Large intestine (tissue), 3 donors: ENCODE data around the gene DUXA. TPM values are rescaled to one million over a fixed set of nuclear protein-coding genes. Genes with fewer than 3 reads are reported as not detected.
"Not testable (repeated sequence)": the region's sequence is repeated elsewhere in the genome, so short reads cannot be mapped to it uniquely, and the experiment has no call there.

ENCODE experiments used
- DNase-seq, 2 donors: peaks; one replicate each; pipeline versions ENCODE4 v3.0.0 to v3.0.0-alpha.2; 2013
- H3K27ac ChIP-seq: one replicate; pipeline ENCODE4 v1.5.1; 2013; ENCODE audit warnings: low read length
- H3K27me3 ChIP-seq: 2 replicates; pipeline ENCODE4 v1.6.1; 2013; ENCODE audit warnings: low read length; ENCODE audit not compliant: control insufficient read depth, insufficient read depth
- H3K36me3 ChIP-seq: 2 replicates; pipeline ENCODE4 v1.6.1; 2013; ENCODE audit warnings: low read length; ENCODE audit not compliant: control insufficient read depth, insufficient read depth
- H3K4me1 ChIP-seq: one replicate; pipeline ENCODE4 v1.6.1; 2013; ENCODE audit warnings: low read length; ENCODE audit not compliant: control insufficient read depth, insufficient read depth
- H3K4me3 ChIP-seq: one replicate; pipeline ENCODE4 v1.5.1; 2013; ENCODE audit warnings: low read length
- H3K9me3 ChIP-seq: one replicate; pipeline ENCODE4 v1.6.1; 2013; ENCODE audit warnings: mild to moderate bottlenecking, low read depth, low read length, moderate library complexity; ENCODE audit not compliant: control insufficient read depth
- WGBS: methylation state at CpG from one replicate; pipeline ENCODE4 v1.1.5; 2013; ENCODE audit warnings: low lambda C conversion rate; ENCODE audit not compliant: insufficient coverage; 5-methylcytosine and 5-hydroxymethylcytosine counted together
- polyA plus RNA-seq: library from polyadenylated mRNA; unstranded; fragments of 120-200 nt; gene quantifications from one replicate; pipeline ENCODE4 v1.2.1, GENCODE V29; 2013

Gene DUXA
- polyA plus RNA-seq, 1 donor = not detected

- no peak for DNase-seq
- Histone ChIP-seq H3K9me3 (no peaks in the 10 kb centered on the region), H3K4me1 (no peaks in the 10 kb centered on the region), H3K27me3 (no peaks in the 10 kb centered on the region), H3K36me3 (no peaks in the 10 kb centered on the region), H3K27ac (no peak overlapping the region), H3K4me3 (no peak overlapping the region)
- WGBS = 89% methylated on average over 4 of the region's 7 CpGs
Measured at GRCh38 chr19:57165846-57166245, 1.4 kb downstream of the DUXA start.

- Histone ChIP-seq H3K4me3 (no peak overlapping the region), H3K36me3 (no peaks in the 10 kb centered on the region), H3K27ac (no peak overlapping the region), H3K9me3 (no peaks in the 10 kb centered on the region), H3K27me3 (no peaks in the 10 kb centered on the region), H3K4me1 (no peaks in the 10 kb centered on the region)
- WGBS = 60% methylated on average over 1 of the region's 5 CpGs
- DNase-seq = no peak
Measured at GRCh38 chr19:57161985-57162539, 5.2 kb downstream of the DUXA start.

GRCh38 chr19:57152921-57153320, 14.4 kb downstream of the DUXA start:
- H3K9me3 ChIP-seq = no peaks in the 10 kb centered on the region
- WGBS = no CpG with 5 or more reads among the region's 5 CpGs
- H3K4me1 ChIP-seq = no peaks in the 10 kb centered on the region
- no peak for DNase-seq
- no peaks in the 10 kb centered on the region for H3K27me3 ChIP-seq
- H3K4me3 ChIP-seq = no peak overlapping the region
- no peak overlapping the region for H3K27ac ChIP-seq
- no peaks in the 10 kb centered on the region for H3K36me3 ChIP-seq

- DNase-seq = no peak
- Histone ChIP-seq H3K9me3 (no peaks in the 10 kb centered on the region), H3K36me3 (no peaks in the 10 kb centered on the region), H3K4me3 (no peak overlapping the region), H3K4me1 (no peaks in the 10 kb centered on the region), H3K27me3 (no peaks in the 10 kb centered on the region), H3K27ac (no peak overlapping the region)
- 100% methylated on average over 1 of the region's 4 CpGs for WGBS
Measured at GRCh38 chr19:57141699-57142098, 25.6 kb downstream of the DUXA start.

- Histone ChIP-seq H3K9me3 (no peaks in the 10 kb centered on the region), H3K27me3 (no peaks in the 10 kb centered on the region), H3K36me3 (no peaks in the 10 kb centered on the region), H3K4me1 (no peaks in the 10 kb centered on the region), H3K27ac (no peak overlapping the region), H3K4me3 (no peak overlapping the region)
- no peak for DNase-seq
- 88% methylated on average over 5 of the region's 6 CpGs for WGBS
Measured at GRCh38 chr19:57135797-57136196, 31.5 kb downstream of the DUXA start.

GRCh38 chr19:57127403-57127802, 39.9 kb downstream of the DUXA start:
- H3K9me3 ChIP-seq, H3K36me3 ChIP-seq, H3K4me3 ChIP-seq, H3K27me3 ChIP-seq, DNase-seq, H3K27ac ChIP-seq, H3K4me1 ChIP-seq: not testable (repeated sequence)
- no CpG with 5 or more reads among the region's 3 CpGs for WGBS

- peaks cover 11% of the 10 kb centered on the region for H3K9me3 ChIP-seq
- no CpG with 5 or more reads among the region's 4 CpGs for WGBS
- H3K4me3 ChIP-seq = no peak overlapping the region
- H3K27me3 ChIP-seq = no peaks in the 10 kb centered on the region
- H3K4me1 ChIP-seq = no peaks in the 10 kb centered on the region
- no peak overlapping the region for H3K27ac ChIP-seq
- no peaks in the 10 kb centered on the region for H3K36me3 ChIP-seq
- DNase-seq = no peak
Measured at GRCh38 chr19:57123882-57124281, 43.4 kb downstream of the DUXA start.

- H3K27ac ChIP-seq = no peak overlapping the region
- H3K36me3 ChIP-seq = no peaks in the 10 kb centered on the region
- WGBS = 100% methylated on average over 1 of the region's 32 CpGs
- H3K4me1 ChIP-seq = no peaks in the 10 kb centered on the region
- peaks cover 17% of the 10 kb centered on the region for H3K9me3 ChIP-seq
- no peaks in the 10 kb centered on the region for H3K27me3 ChIP-seq
- no peak for DNase-seq
- no peak overlapping the region for H3K4me3 ChIP-seq
Measured at GRCh38 chr19:57118848-57119247, 48.4 kb downstream of the DUXA start.

GRCh38 chr19:57113501-57113900, 53.8 kb downstream of the DUXA start:
- not testable (repeated sequence) for H3K27me3 ChIP-seq, H3K36me3 ChIP-seq, DNase-seq, H3K27ac ChIP-seq, H3K4me3 ChIP-seq, H3K4me1 ChIP-seq
- H3K9me3 ChIP-seq = peaks cover 12% of the 10 kb centered on the region
- WGBS = no CpG with 5 or more reads among the region's 7 CpGs

GRCh38 chr19:57111329-57111644, 56.0 kb downstream of the DUXA start:
- Histone ChIP-seq H3K27me3 (peaks cover 6% of the 10 kb centered on the region), H3K4me3 (no peak overlapping the region), H3K27ac (no peak overlapping the region), H3K9me3 (peaks cover 13% of the 10 kb centered on the region), H3K36me3 (no peaks in the 10 kb centered on the region), H3K4me1 (no peaks in the 10 kb centered on the region)
- no CpG with 5 or more reads among the region's 1 CpG for WGBS
- DNase-seq = no peak

GRCh38 chr19:57110592-57111328, 56.5 kb downstream of the DUXA start:
- WGBS = 92% methylated on average over 2 of the region's 9 CpGs
- H3K27ac ChIP-seq = no peak overlapping the region
- DNase-seq = no peak
- no peaks in the 10 kb centered on the region for H3K4me1 ChIP-seq
- peaks cover 18% of the 10 kb centered on the region for H3K9me3 ChIP-seq
- H3K4me3 ChIP-seq = no peak overlapping the region
- H3K36me3 ChIP-seq = no peaks in the 10 kb centered on the region
- H3K27me3 ChIP-seq = peaks cover 11% of the 10 kb centered on the region
